DND-41 (cell line): ENCODE data around the gene DALRD3.

Source experiments
- ATAC-seq: fragments of 200-7000 bp; cut with Tn5 transposase; 3 replicates; pipeline ENCODE4 v1.9.1; 2021; ENCODE audit warnings: low read depth; ENCODE audit not compliant: insufficient read depth
- DNase-seq: peaks from one replicate; pipeline ENCODE4 v3.0.0-alpha.2; 2020
- H2AFZ ChIP-seq: 2 replicates; pipeline ENCODE4 v1.6.0; 2012; ENCODE audit warnings: low read depth, low read length
- H3K27ac ChIP-seq: 2 replicates; pipeline ENCODE4 v1.5.1; 2012; ENCODE audit warnings: low read length, inconsistent platforms
- H3K27me3 ChIP-seq: fragments of 200-600 bp; sonication (generic); 2 replicates; pipeline ENCODE4 v1.6.0; 2012; ENCODE audit warnings: low read length, mild to moderate bottlenecking, inconsistent platforms; ENCODE audit not compliant: insufficient read depth, poor library complexity
- H3K36me3 ChIP-seq: 2 replicates; pipeline ENCODE4 v1.5.1; 2012; ENCODE audit warnings: low read length, inconsistent platforms; ENCODE audit not compliant: insufficient read depth
- H3K4me1 ChIP-seq: 2 replicates; pipeline ENCODE4 v1.5.1; 2012; ENCODE audit warnings: mild to moderate bottlenecking, low read length; ENCODE audit not compliant: insufficient read depth
- H3K4me2 ChIP-seq: 2 replicates; pipeline ENCODE4 v1.6.0; 2012; ENCODE audit warnings: mild to moderate bottlenecking, moderate library complexity, low read length, inconsistent platforms; ENCODE audit not compliant: insufficient read depth
- H3K4me3 ChIP-seq, 2 experiments: fragments of 200-600 bp in 1 of 2; shearing (Covaris generic) in 1 of 2; 2 replicates each; pipeline ENCODE4 v1.5.1; 2012 to 2016; ENCODE audit warnings: inconsistent platforms in 2 of 2, low read length in 2 of 2, mild to moderate bottlenecking in 2 of 2, low read depth in 1 of 2, moderate library complexity in 1 of 2
- H3K79me2 ChIP-seq: 2 replicates; pipeline ENCODE4 v1.6.0; 2012; ENCODE audit warnings: low read length, inconsistent platforms; ENCODE audit not compliant: insufficient read depth
- H3K9ac ChIP-seq: 2 replicates; pipeline ENCODE4 v1.6.0; 2012; ENCODE audit warnings: low read depth, mild to moderate bottlenecking, inconsistent platforms, low read length, moderate library complexity
- H3K9me3 ChIP-seq: 2 replicates; pipeline ENCODE4 v1.5.1; 2012; ENCODE audit warnings: low read length, moderate library complexity, mild to moderate bottlenecking, inconsistent platforms; ENCODE audit not compliant: insufficient read depth, severe bottlenecking
- H4K20me1 ChIP-seq: 2 replicates; pipeline ENCODE4 v1.6.0; 2012; ENCODE audit warnings: low read length; ENCODE audit not compliant: insufficient read depth
- EZH2 ChIP-seq: IDR thresholded peaks from 3 replicates; pipeline ENCODE4 v1.6.1; 2012; ENCODE audit warnings: borderline replicate concordance, low read depth, mild to moderate bottlenecking, moderate library complexity, low read length, inconsistent platforms; ENCODE audit not compliant: severe bottlenecking
- TF ChIP-seq, protein P1 (sequence below): IDR thresholded peaks from 2 replicates; pipeline ENCODE4 v1.5.1; 2012; ENCODE audit warnings: borderline replicate concordance, low read length, moderate library complexity, mild to moderate bottlenecking; ENCODE audit not compliant: poor library complexity, severe bottlenecking; ENCODE audit errors: extremely low read depth

The DALRD3 gene

DNA sequence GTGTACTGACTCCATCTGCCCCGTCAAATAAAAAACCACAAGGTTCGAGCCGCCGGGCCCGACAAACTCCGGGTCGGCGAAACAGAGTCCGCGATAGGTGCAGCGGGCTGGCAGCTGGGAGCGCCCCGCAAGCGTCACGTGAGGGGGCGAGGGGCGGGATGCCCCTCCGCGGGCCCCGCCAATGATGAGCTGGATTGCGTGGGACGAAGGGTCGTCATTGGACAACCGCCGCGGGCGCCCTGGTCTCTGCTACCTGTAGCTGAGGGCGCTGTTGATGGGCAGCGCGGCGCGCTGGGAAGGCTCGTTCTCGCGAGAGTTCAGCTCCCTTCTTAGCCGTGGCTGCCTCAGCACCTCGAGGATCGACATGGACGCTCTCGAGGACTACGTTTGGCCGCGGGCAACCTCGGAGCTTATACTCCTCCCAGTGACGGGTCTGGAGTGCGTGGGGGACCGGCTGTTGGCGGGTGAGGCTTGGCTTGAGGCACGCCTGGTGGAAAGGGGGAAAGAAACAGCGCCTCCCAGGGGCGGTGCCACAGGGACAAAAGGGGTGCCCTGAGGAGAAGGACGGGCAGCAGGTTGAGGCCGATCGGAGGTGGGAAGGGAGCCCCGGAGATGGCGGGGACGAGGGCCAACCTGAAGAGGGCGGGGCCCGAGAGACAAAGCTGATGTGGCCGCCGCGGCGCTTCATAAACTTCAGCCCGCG, 11.2 kb downstream of the DALRD3 start, which contains the start of gene WDR6:
WDR6 (plus strand) TSS at position 324 of the 703 bp plus-strand sequence; CDS start at position 365, 41 bp downstream.
- TF ChIP-seq EZH2 = no peak
- TF ChIP-seq, protein P1, sequence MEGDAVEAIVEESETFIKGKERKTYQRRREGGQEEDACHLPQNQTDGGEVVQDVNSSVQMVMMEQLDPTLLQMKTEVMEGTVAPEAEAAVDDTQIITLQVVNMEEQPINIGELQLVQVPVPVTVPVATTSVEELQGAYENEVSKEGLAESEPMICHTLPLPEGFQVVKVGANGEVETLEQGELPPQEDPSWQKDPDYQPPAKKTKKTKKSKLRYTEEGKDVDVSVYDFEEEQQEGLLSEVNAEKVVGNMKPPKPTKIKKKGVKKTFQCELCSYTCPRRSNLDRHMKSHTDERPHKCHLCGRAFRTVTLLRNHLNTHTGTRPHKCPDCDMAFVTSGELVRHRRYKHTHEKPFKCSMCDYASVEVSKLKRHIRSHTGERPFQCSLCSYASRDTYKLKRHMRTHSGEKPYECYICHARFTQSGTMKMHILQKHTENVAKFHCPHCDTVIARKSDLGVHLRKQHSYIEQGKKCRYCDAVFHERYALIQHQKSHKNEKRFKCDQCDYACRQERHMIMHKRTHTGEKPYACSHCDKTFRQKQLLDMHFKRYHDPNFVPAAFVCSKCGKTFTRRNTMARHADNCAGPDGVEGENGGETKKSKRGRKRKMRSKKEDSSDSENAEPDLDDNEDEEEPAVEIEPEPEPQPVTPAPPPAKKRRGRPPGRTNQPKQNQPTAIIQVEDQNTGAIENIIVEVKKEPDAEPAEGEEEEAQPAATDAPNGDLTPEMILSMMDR = peak; percentile 68
- Histone ChIP-seq H3K9me3 (no peaks in the 10 kb centered on the region), H3K36me3 (peaks cover 24% of the 10 kb centered on the region), H2AFZ (peak within 1 kb of the TSS; percentile 93), H3K9ac (peak within 1 kb of the TSS; percentile 98), H4K20me1 (peaks cover 41% of the 10 kb centered on the region), H3K4me2 (peak within 1 kb of the TSS; percentile 75), H3K27ac (peak within 1 kb of the TSS; percentile 99), H3K27me3 (no peaks in the 10 kb centered on the region), H3K4me1 (peaks cover 35% of the 10 kb centered on the region), H3K4me3 (peak within 1 kb of the TSS; percentile 69 to 86; a peak in 3 of 4 replicates), H3K79me2 (peaks cover 48% of the 10 kb centered on the region)
- ATAC-seq (peak; percentile 91), DNase-seq (peak; percentile 98)

DNA sequence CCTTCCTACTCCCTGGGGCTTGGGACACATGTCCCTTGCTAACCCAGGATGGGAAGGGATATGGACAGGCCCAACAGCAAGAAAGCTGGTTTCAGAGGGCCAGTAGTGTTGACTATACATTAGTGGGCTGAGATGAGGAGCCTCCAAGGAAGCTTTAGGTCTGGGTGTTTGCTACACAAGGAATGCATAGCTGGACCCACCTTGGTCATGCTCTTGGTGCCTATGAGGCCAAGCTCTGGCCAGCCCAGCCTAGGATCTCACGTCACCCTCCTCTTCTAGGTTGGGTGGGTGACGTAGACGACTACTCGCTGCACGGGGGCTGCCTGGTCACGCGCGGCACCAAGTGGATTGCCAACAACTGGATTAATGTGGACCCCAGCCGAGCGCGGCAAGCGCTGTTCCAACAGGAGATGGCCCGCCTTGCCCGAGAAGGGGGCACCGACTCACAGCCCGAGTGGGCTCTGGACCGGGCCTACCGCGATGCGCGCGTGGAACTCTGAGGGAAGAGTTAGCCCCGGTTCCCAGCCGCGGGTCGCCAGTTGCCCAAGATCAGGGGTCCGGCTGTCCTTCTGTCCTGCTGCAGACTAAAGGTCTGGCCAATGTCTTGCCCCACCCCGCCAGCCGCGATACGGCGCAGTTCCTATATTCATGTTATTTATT, 11.8 kb downstream of the DALRD3 start:
- ATAC-seq = no peak
- H3K27ac ChIP-seq = peak overlapping the region; percentile 71
- DNase-seq = no peak

DNA sequence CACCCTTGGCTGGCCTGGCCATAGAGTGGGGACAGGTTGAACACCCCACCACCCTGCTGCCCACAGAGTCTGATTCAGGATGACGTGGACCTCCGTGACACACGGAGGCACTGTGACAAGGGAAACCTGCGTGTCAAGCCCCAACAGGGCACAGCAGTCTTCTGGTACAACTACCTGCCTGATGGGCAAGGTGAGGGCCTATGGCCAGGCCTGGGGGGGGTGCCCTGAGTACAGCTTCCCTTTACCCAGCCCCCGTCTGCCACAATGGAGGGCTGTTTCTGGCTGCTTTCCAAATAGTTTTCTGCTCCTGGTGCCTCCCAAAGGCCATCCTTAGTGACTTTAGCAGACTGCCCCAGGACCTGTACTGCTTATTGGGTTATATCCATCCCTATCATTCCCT, 12.4 kb downstream of the DALRD3 start:
- Histone ChIP-seq H3K9ac (peak overlapping the region; percentile 98), H3K4me2 (peak overlapping the region; percentile 75), H3K27me3 (no peaks in the 10 kb centered on the region), H2AFZ (peak overlapping the region; percentile 77), H3K9me3 (no peaks in the 10 kb centered on the region), H3K4me3 (peak overlapping the region in 1 of 2 experiments; percentile 86; a peak in 2 of 4 replicates), H3K36me3 (peaks cover 12% of the 10 kb centered on the region), H4K20me1 (peaks cover 29% of the 10 kb centered on the region), H3K27ac (no peak overlapping the region), H3K79me2 (peaks cover 36% of the 10 kb centered on the region), H3K4me1 (peaks cover 35% of the 10 kb centered on the region)
- ATAC-seq (no peak), DNase-seq (no peak)
- TF ChIP-seq, protein P1 = no peak
- TF ChIP-seq EZH2 = no peak

More for the DNA sequence above, 11.8 kb downstream of the DALRD3 start:
- peaks cover 34% of the 10 kb centered on the region for H4K20me1 ChIP-seq
- H3K9ac ChIP-seq = peak overlapping the region; percentile 98
- H3K4me3 ChIP-seq = peak overlapping the region; percentile 69 to 86; a peak in 3 of 4 replicates
- H3K4me2 ChIP-seq = peak overlapping the region; percentile 75
- no peaks in the 10 kb centered on the region for H3K9me3 ChIP-seq
- H3K27me3 ChIP-seq = no peaks in the 10 kb centered on the region
- H3K79me2 ChIP-seq = peaks cover 41% of the 10 kb centered on the region
- H2AFZ ChIP-seq = peak overlapping the region; percentile 77
- TF ChIP-seq EZH2 = no peak
- TF ChIP-seq, protein P1 = no peak
- H3K4me1 ChIP-seq = peaks cover 35% of the 10 kb centered on the region
- H3K36me3 ChIP-seq = peaks cover 17% of the 10 kb centered on the region
